Measurements from ENCODE around the gene SMIM13.

The SMIM13 gene

GRCh38 chr6:11093626-11094410 lies at the start of gene SMIM13:
Gene SMIM13, plus strand, starts transcription at chr6:11093834. Its CDS starts 480 bp downstream, at chr6:11094314.
- DNase-seq (ENCODE audit: low read depth in 2 of 2): peak; percentile 94

- DNase-seq (ENCODE audit: low read depth in 2 of 2): no peak
Measured at GRCh38 chr6:11043961-11044711, 49.5 kb upstream of the SMIM13 start, which contains the start of gene ELOVL2. Gene ELOVL2, minus strand, starts transcription at chr6:11044305. Its CDS starts 75 bp downstream, at chr6:11044230.

DNA sequence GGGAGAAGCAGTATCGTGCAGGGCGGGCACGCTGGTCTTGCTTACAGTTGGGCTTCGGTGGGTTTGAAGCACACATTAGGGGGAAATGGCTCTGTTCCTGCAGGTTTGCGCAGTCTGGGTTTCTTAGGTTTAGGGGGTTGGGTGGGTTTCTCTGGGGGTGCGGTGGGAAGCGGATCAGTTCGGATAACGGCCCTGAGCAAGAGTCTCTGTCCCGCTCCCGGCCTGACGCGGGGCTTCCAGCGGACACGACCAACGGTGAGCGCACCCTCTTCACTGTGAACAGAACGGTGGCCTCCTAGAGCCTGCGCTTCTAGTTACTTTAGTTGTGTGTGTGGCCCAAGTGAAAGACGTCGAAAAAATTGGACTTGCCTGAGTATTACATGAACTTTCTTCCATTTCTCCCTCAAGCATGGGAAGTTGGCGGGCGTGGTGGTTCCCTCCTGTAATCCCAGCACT lies 48.9 kb upstream of the SMIM13 start:
- no peak for DNase-seq (ENCODE audit: low read depth in 2 of 2)

DNA sequence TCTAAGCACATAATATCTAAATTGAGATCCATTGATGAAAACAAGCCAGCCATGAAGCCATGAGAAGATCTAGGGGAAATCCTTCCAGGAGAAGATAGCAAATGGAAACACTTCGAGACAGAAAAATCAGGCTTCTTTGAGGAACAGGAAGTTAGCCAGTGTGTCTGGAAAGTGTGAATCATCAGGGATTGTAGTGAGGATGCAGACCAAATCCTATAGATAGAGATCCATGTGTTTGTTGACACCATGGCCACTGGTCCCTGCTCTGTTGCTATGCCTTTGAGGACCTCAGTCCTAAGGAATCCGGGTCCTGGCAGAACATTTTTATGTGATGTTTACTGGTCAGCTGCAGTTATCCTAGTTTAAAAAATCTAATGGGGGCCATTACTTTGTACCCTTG lies 42.9 kb upstream of the SMIM13 start:
- DNase-seq (ENCODE audit: low read depth in 2 of 2): no peak

- DNase-seq (ENCODE audit: low read depth in 2 of 2): no peak
Measured at GRCh38 chr6:11053307-11053706, 40.3 kb upstream of the SMIM13 start.

DNA sequence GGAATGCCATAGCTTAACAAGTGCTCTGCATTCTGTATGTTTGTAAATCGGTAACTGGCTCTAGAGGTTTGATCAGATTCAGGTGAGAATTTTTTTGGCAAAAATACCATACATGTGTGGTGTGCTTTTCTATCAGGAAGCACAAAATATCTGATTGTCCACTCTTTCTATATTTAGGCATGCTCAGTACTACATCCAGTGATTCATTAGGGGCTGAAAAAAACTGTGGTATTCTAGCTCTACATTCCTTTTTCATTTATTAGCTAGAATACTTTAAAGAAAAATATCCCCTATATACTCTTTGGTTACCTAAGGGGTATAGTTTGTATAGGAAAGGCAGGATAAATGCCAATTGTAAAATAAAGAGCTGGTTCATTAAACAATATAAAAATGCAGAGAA lies 38.9 kb upstream of the SMIM13 start:
- DNase-seq (ENCODE audit: low read depth in 2 of 2): no peak

- DNase-seq (ENCODE audit: low read depth in 2 of 2): no peak
Measured at GRCh38 chr6:11055127-11055627, 38.5 kb upstream of the SMIM13 start.

- no peak for DNase-seq (ENCODE audit: low read depth in 2 of 2)
Measured at GRCh38 chr6:11056871-11057270, 36.8 kb upstream of the SMIM13 start.

DNA sequence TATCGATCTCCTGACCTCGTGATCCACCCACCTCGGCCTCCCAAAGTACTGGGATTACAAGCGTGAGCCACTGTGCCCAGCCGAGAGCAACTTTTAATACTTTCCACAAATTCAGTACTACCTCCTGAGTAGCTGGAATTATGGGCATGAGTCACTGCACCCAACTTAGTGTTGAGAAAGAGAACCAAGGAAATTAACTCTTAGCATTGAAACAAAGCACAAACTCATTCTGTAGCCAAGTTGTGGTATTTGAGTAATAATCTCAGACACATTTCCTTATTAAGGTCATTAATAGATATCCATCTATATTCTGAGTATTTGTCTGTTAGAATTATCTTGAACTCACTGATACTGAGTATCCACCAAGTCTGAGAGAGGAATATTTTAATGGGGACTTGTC lies 35.2 kb upstream of the SMIM13 start:
- no peak for DNase-seq (ENCODE audit: low read depth in 2 of 2)

- DNase-seq (ENCODE audit: low read depth in 2 of 2): no peak
Measured at GRCh38 chr6:11062083-11062482, 31.6 kb upstream of the SMIM13 start.

DNA sequence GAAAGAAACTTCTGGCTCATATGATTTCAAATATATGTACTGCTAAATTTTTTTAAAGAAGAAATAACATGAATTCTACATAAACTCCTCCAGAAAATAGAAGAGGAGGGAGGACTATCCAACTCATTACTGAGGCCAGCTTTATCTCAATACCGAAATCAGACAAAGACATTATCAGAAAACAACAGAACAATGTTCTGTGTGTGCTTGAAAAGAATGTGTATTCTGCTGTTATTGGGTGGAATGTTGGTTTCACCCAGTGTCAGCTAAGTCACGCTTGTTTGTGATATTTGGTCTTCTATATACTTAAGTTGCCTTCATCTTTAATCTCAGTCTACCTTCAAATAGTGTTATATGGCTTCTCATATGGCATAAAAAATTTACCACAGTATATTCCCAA lies 30.9 kb upstream of the SMIM13 start:
- DNase-seq (ENCODE audit: low read depth in 2 of 2): no peak

GRCh38 chr6:11064836-11065235 lies 28.8 kb upstream of the SMIM13 start:
- no peak for DNase-seq (ENCODE audit: low read depth in 2 of 2)

DNA sequence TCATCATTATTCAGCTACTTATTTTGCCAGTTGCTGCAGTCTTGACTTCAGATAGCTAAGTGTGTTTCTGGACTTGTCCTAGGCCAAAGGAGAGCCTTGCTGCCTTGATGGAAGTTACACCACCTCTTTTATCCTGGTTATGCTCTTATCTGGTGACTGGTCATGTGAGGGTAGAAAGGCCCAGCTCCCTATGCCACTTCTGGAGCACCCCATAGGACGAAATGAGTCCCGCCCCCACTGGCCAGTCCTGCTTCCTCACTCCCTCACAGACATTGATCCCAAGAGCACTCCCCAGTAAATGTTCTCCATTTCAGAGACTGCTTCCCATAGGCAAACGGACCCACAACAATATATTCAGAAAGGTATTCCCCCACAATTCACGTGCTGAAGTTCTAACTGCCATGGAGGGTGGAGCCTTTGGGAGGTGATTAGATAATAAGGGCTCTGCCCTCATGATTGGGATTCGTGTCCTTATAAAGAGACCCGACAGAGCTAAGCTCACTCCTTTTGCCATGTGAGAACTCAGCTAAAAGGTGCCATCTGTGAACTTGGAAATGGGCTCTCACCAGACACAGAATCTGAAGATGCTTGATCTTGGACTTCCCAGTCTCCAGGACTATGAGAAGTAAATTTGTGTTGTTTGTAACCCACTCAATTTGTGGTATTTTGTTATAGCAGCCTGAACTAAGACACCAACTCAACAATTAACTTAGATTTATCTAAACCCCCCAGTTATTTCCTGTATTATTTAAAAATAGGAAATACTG lies 28.0 kb upstream of the SMIM13 start:
- no peak for DNase-seq (ENCODE audit: low read depth in 2 of 2)

- DNase-seq (ENCODE audit: low read depth in 2 of 2): no peak
Measured at GRCh38 chr6:11066505-11067347, 26.9 kb upstream of the SMIM13 start.

GRCh38 chr6:11067348-11067747 lies 26.3 kb upstream of the SMIM13 start:
- DNase-seq (ENCODE audit: low read depth in 2 of 2): no peak

GRCh38 chr6:11069760-11070159 lies 23.9 kb upstream of the SMIM13 start:
- no peak for DNase-seq (ENCODE audit: low read depth in 2 of 2)

GRCh38 chr6:11072101-11072500 lies 21.5 kb upstream of the SMIM13 start:
- no peak for DNase-seq (ENCODE audit: low read depth in 2 of 2)

- DNase-seq (ENCODE audit: low read depth in 2 of 2): no peak
Measured at GRCh38 chr6:11076540-11076939, 17.1 kb upstream of the SMIM13 start.

DNA sequence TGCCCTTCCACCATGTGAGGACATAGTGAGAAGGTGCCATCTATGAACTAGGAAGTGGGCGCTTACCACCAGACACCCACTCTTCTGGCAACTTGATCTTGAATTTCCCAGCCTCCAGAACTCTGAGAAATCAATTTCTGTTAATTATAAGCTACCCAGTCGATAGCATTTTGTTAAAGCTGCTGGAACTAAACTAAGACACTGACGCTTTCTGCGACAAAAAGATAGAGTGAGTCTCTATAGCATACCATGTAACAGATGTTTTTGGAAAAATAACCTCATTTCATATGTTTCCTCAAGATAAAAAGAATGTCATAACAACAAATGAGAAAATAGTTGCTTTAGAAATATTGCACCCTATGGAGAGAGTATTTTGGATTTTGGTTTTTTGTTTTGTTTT lies 15.4 kb upstream of the SMIM13 start:
- DNase-seq (ENCODE audit: low read depth in 2 of 2): no peak

DNA sequence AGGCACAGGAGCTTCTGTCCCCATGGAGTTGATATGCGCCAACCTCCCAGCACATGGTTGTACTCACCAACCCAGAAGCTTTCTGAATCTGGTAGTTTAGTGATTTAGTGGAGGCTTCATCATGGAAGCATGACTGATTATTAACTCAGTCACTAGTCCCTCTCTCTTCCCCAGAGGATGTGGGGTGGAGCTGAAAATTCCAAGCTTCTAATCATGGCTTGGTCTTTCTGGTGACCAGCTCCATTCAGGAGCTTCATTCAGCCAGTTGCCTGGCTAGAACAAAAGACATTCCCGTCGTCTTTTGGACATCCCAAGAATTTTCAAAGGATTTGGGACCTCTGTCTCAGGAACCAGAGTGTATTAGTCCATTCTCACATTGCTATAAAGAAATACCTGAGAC lies 13.3 kb upstream of the SMIM13 start:
- DNase-seq (ENCODE audit: low read depth in 2 of 2): no peak

DNA sequence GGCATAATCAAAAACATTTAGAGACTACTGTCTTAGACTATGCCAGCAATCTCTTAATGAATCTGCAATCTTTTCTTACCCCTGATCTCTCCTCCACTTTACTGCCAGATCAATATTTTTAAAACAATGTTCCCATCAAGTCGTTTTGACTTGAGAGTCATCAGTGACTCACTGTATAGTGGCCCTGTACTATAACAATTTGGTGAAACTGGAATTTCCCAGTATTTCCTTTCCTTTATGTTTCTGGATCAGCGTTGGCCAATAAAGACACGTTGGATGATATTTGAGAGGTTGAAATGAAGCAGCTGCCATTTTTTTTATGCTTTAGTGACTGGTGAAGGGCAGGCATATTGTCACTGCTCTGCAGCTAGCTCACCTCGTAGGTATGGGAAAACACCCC lies 10.1 kb upstream of the SMIM13 start:
- no peak for DNase-seq (ENCODE audit: low read depth in 2 of 2)

All from fibroblast of skin of left quadriceps (primary cell).